Activated effector memory CD4-positive, alpha-beta T cell treated with anti-CD3 and anti-CD28 coated beads, Interleukin-2, amount 50 U/mL, for 16 hours (primary cell): ENCODE results near the gene SARM1.

Experiments
- DNase-seq: peaks from one replicate; pipeline ENCODE4 v3.0.0-alpha.2; 2020

Gene SARM1

DNA sequence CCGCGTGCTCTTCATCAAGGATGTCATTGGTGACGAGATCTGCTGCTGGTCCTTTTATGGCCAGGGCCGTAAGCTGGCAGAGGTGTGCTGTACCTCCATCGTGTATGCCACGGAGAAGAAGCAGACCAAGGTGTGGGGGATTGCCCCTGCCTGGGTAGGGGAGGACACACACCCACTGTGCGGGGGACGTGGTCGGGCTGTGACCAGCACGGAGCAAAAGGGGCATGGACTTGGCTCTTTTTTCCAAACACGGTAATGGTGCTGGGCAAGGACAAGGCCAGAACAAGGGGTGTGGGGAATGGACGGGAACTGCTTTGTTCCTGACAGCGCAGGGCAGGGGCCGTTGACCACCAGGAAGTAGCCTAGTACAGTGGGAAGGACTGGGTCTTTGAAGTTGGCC, 29.2 kb upstream of the SARM1 start:
- DNase-seq, result no peak

DNA sequence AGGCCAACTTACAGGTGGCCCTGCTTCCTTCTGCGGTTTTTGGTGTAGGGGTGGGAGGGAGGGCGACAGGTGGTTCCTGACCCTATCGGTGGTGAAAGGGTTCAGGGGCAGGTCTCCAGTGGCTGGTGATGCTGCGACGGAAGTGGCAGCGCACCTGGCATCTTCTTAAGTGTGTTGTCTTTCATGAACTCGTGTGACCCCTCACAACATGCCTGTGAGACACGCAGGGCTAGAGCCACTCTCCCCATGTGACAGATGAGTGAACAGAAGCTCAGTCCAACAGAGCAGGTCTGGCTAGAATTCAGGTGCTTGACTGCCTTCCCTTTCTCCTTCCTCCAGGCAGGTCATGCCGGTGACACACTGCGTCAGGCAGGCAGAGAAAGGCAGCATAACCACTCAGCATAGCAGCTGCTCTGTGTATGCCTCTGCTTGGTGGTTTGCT, 28.0 kb upstream of the SARM1 start:
- no peak for DNase-seq

GRCh38 chr17:28344011-28344410, 27.5 kb upstream of the SARM1 start:
- DNase-seq, result no peak

DNA sequence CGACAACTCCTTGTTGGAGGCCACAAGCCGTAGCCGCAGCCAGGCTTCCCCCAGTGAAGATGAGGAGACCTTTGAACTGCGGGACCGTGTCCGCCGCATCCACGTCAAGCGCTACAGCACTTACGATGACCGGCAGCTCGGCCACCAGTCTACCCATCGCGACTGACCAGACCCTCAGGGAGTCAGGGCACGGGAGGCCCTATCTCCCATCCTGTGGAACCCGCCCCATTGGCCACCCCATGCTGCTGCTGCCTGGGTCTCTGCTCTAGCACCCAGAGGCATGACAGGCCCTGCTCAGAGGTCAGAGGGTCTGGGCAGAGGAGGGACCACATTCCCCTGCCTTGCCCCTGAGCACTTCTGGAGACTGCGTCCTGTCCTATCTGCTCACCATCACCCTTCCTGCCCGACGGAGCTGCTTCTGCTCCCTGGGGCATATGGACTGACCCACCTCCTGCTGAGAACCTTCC, 27.0 kb upstream of the SARM1 start:
- no peak for DNase-seq

- no peak for DNase-seq
These were observed 25.9 kb upstream of the SARM1 start for GRCh38 chr17:28345419-28346198.

- DNase-seq, result no peak
These were observed 25.3 kb upstream of the SARM1 start for GRCh38 chr17:28346199-28346580.

DNA sequence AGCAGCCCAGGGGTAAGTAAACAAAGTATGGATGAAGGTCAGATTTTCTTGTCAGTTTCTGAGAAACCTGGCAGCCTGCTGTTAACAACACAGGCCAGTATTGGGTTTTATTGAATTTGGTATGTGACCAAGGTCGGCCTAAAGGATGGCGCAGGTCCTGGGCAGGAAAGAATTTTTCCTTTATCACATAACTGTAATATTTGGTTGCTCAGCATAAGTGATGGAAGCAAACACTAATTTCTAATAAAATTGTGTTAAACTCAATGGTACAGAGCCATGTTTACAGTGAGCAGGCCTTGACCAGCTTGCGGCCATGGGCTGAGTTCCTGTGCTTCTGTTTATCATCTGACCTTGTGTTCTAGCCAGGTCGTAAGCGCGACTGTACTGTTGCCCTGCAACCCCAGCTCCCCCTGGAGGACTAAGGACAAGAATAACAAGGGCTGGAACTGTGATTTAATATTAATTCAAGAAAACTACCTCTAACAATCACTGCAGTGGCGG, 24.7 kb upstream of the SARM1 start:
- DNase-seq, result no peak

DNA sequence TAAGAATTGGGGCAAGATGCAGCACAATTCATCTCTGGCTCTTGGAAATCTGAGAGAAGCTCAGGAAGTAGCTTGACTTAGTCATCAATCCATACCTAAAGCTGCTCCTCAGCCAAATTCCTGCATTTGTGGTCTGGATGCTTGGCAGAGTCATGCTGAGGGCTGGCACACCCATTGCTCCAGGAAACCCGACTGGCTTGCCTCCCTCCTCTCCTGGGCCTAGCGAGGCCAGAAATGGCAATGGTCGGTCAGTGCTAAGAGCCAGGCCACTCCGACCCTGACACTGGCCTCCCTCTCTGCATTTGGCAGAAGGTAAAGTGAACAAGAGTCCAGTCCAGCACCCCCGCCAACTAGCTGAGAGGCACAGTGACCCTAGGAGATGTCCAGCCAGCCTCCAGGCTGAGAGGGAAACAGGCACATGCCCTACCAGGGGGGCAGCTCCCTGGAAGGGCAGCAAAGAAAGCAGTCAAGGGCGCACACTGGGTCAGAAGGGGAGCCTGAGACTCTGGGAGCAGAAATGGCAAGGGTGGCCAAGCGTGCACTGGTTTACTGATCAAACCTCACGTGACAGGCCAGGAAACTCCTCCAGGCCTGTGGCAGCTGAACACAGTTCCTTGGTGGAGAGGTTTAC, 24.1 kb upstream of the SARM1 start:
- DNase-seq, result peak; percentile 33

- peak; percentile 57 for DNase-seq
These were observed 22.5 kb upstream of the SARM1 start for GRCh38 chr17:28348979-28349378.

GRCh38 chr17:28350271-28350670, 21.2 kb upstream of the SARM1 start:
- no peak for DNase-seq

- DNase-seq, result peak; percentile 99
These were observed 14.2 kb upstream of the SARM1 start, which contains the start of gene POLDIP2 for GRCh38 chr17:28357061-28357900. POLDIP2 (minus strand) TSS chr17:28357527; CDS start chr17:28357448, 79 bp downstream.

GRCh38 chr17:28357901-28358197, 13.6 kb upstream of the SARM1 start:
- no peak for DNase-seq

DNA sequence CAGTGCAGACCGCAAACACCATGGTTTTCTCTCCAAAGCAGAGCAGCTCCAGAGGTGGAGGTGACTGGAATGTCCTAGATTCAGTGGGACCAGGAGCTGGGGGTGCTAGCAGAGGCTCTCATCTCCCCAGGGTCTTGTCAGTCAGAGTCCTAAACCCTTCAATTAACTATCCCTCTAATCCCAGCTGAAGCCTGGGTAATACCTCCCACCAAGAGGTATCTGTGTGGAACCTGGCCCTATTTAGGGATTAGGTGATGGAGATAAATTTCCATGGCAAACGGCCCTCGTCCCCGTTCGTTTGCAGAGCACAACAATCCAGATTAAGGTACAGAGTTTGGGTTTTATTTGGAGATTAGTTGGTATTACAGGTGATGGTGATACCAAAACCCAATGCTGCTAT, 8.3 kb upstream of the SARM1 start:
- DNase-seq, result no peak

- DNase-seq, result no peak
These were observed 7.5 kb upstream of the SARM1 start for GRCh38 chr17:28363776-28364650.

DNA sequence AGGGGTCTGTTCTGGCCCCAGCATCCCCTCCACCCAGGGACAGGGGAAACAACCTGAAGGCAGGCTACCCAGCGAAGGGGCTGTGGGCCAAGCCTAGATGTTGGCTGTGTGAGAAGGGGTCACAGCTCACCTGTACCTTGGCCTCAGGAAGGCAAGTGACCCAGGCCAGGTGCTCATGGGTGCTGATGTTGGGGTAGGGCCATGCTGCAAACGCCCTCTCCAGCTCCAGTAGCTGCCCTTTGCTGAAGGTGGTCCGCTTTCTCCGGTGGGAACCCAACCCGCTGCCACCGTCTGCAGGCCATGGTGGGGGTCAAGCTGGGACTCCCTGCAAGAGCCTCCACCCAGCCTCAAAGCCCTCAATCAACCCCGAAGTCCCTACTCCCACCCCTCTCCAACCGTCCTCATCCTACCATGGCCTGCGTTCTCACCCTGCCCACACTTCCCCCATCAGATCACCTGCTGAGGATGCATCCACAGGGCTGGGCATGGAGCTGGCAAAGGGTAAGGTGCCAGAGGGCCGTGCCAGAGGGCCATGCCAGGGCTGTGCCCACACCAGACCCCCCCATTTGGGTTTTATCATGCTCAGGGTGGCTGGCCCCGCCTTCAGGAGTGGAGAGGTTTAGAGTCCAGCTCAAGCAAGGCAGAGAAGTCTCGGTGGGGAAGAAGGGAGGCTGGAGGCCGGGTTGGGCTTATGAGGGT, 6.7 kb upstream of the SARM1 start, which contains the start of gene SEBOX:
SEBOX (minus strand) TSS at position 535 of the 699 bp plus-strand sequence; CDS start at position 487, 48 bp downstream.
- no peak for DNase-seq

DNA sequence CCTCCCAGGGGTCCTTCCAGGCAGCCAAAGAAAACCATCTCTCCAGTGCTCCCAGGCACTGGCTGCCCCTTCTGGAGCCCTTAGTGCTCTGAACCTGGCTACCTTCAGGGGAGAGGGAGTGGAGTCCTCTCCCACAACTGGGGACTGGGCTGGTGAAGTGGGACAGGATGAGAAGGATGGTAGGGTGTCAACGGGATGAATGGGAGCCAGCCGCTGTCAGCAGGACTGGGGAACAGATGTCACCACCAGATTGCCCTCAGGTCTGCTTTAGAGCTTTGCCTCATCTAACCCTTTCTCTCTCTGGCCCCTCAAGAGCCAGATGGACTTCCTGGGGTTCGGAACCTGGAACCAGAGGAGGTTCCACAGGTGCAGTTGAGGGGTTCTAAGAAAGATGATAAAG, 6.0 kb upstream of the SARM1 start:
- DNase-seq, result no peak

DNA sequence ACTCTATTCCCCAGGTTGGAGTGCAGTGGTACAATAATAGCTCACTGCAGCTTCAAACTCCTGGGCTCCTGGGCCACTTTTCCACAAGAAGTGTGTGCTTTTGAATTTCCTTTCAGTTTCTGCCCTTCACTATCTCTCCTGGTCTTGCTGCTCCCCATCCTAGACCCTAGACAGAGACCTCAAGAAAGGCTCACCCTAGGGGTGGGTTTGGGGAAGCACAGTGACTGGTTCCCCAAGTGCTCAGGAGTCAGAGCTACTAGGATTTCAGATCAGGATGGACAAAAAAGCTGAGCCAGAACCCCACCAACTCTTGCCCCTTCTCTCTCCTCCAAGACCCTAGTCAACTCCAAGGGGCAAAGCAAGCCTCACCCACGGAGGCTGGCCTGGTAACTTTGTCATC, 4.9 kb upstream of the SARM1 start:
- no peak for DNase-seq

- no peak for DNase-seq
These were observed 3.7 kb upstream of the SARM1 start for GRCh38 chr17:28367641-28368305.

DNA sequence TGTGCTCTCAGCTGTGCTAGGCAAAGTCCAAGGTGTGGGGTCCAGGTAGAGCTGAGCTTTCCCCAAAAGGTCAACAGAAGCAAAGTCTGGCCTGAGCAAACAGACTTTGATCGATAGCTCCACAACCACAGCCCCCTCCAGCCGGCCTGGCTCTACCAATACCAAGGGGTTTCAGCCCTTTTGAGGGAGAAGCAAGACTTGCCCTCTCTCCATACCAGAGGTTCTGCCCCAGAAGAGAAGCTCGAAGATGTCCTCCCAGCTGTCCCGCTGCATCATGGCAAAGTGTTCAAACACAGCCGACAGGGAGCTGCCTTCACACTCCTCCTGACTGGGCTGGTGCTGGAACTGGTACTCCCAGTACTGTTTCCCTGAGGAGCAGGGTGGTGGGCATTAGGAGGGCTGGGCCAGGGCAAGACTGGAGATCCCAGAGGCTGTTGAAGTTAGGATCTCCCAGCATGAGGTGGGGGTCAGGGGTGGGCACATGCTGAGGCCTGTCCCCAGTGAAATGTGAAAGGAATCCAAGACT, 3.1 kb upstream of the SARM1 start:
- DNase-seq, result no peak

- DNase-seq, result no peak
These were observed 2.4 kb upstream of the SARM1 start for GRCh38 chr17:28368915-28369683.
